SK-N-SH treated with all-trans-retinoic acid at 6 μM for 48 hours (cell line): ENCODE results near the gene TEX14.

Experiments used
- ARNTL ChIP-seq: fragments of 450-650 bp; formaldehyde crosslinking; IDR thresholded peaks from 2 replicates; pipeline ENCODE4 v1.5.0; 2020; ENCODE audit warnings: low read depth, mild to moderate bottlenecking, moderate library complexity, borderline replicate concordance
- CSDC2 ChIP-seq: fragments of 250-450 bp; sonication (Bioruptor Pico); IDR thresholded peaks from 2 replicates; pipeline ENCODE4 v1.5.0; 2020; ENCODE audit warnings: mild to moderate bottlenecking, moderate library complexity
- ISL1 ChIP-seq: fragments of 250-450 bp; sonication (Bioruptor Pico); IDR thresholded peaks from 2 replicates; pipeline ENCODE4 v2.1.2; 2022; ENCODE audit warnings: mild to moderate bottlenecking, moderate library complexity
- RARB ChIP-seq: fragments of 250-450 bp; sonication (Bioruptor Pico); IDR thresholded peaks from 2 replicates; pipeline ENCODE4 v1.8.0; 2021; ENCODE audit warnings: mild to moderate bottlenecking, moderate library complexity
- TCF4 ChIP-seq: fragments of 250-450 bp; sonication (Bioruptor Pico); IDR thresholded peaks from 2 replicates; pipeline ENCODE4 v1.8.0; 2021; ENCODE audit warnings: mild to moderate bottlenecking, moderate library complexity, borderline replicate concordance
- TOX ChIP-seq: fragments of 250-450 bp; sonication (Bioruptor Pico); IDR thresholded peaks from 2 replicates; pipeline ENCODE4 v1.8.0; 2021; ENCODE audit warnings: mild to moderate bottlenecking, moderate library complexity, borderline replicate concordance
- ZFP30 ChIP-seq: fragments of 450-650 bp; formaldehyde crosslinking; IDR thresholded peaks from 2 replicates; pipeline ENCODE4 v1.5.0; 2022; ENCODE audit warnings: mild to moderate bottlenecking, moderate library complexity
- ZNF565 ChIP-seq: fragments of 450-650 bp; formaldehyde crosslinking; conservative IDR thresholded peaks from 2 replicates; pipeline ENCODE4 v1.5.0; 2020; ENCODE audit warnings: low read depth, mild to moderate bottlenecking, moderate library complexity
- TF ChIP-seq, protein P1 (sequence below): fragments of 250-450 bp; sonication (Bioruptor Pico); IDR thresholded peaks from 2 replicates; pipeline ENCODE4 v1.5.1; 2020; ENCODE audit warnings: low read depth, mild to moderate bottlenecking, moderate library complexity
- TF ChIP-seq, protein P2 (sequence below): fragments of 250-450 bp; sonication (Bioruptor Pico); IDR thresholded peaks from 2 replicates; pipeline ENCODE4 v1.5.1; 2021; ENCODE audit warnings: mild to moderate bottlenecking, moderate library complexity

DNA sequence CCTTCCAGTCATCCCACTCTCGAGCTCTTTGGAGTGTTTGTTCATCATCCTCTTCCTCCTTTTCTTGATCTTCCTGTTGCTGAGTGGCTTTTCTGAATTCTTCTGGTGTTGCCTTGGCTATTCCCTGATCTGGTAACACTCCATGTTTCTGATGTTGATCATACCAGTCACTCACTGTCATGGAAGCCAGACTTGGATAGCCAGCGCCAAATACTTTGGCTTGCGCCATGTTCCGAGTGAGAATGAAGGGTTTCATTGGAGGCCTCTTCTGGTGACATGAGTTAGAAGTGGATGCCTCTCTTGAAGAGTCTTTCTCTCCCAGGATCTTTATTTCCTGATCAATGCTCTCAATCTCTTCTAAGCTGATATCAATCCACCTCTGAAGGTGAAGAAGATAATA lies 31.2 kb downstream of the TEX14 start:
- TF ChIP-seq, protein P1, sequence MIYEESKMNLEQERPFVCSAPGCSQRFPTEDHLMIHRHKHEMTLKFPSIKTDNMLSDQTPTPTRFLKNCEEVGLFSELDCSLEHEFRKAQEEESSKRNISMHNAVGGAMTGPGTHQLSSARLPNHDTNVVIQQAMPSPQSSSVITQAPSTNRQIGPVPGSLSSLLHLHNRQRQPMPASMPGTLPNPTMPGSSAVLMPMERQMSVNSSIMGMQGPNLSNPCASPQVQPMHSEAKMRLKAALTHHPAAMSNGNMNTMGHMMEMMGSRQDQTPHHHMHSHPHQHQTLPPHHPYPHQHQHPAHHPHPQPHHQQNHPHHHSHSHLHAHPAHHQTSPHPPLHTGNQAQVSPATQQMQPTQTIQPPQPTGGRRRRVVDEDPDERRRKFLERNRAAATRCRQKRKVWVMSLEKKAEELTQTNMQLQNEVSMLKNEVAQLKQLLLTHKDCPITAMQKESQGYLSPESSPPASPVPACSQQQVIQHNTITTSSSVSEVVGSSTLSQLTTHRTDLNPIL (CRISPR knock-in tag) = no peak
- TF ChIP-seq ISL1 (no peak), RARB (no peak), CSDC2 (CRISPR knock-in tag) (no peak), TOX (CRISPR knock-in tag) (no peak), TCF4 (CRISPR knock-in tag) (no peak), ARNTL (no peak), ZNF565 (CRISPR knock-in tag) (no peak), ZFP30 (CRISPR knock-in tag) (no peak)
- TF ChIP-seq, protein P2, sequence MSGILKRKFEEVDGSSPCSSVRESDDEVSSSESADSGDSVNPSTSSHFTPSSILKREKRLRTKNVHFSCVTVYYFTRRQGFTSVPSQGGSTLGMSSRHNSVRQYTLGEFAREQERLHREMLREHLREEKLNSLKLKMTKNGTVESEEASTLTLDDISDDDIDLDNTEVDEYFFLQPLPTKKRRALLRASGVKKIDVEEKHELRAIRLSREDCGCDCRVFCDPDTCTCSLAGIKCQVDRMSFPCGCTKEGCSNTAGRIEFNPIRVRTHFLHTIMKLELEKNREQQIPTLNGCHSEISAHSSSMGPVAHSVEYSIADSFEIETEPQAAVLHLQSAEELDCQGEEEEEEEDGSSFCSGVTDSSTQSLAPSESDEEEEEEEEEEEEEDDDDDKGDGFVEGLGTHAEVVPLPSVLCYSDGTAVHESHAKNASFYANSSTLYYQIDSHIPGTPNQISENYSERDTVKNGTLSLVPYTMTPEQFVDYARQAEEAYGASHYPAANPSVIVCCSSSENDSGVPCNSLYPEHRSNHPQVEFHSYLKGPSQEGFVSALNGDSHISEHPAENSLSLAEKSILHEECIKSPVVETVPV (CRISPR knock-in tag) = no peak
